ENCODE data around the gene GPD2. TPM values are rescaled to one million over a fixed set of nuclear protein-coding genes. Genes with fewer than 3 reads are reported as not detected.
"Not testable (repeated sequence)": the region's sequence is repeated elsewhere in the genome, so short reads cannot be mapped to it uniquely, and the experiment has no call there.

The GPD2 gene
- total RNA-seq, 2 donors from 2014 or later, result 20.0 to 24.9 TPM

GRCh38 chr2:156600196-156600595 is 164.0 kb downstream of the GPD2 start:
- Mint-ChIP-seq H3K4me3 (no peak overlapping the region), H3K4me1 (ENCODE audit: low read depth) (no peaks in the 10 kb centered on the region), H3K36me3 (ENCODE audit: insufficient read depth in 2 of 2) (no peaks in the 10 kb centered on the region), H3K9me3 (no peaks in the 10 kb centered on the region), H3K27ac (no peak overlapping the region), H3K27me3 (ENCODE audit: low read depth) (peaks cover 6% of the 10 kb centered on the region)
- no peak for ATAC-seq (replicated peaks in 1 of 2)
- DNase-seq, result no peak

- Mint-ChIP-seq H3K4me3 (no peak overlapping the region), H3K9me3 (peaks cover 0 to 2% of the 10 kb centered on the region in 2 donors), H3K36me3 (ENCODE audit: insufficient read depth in 2 of 2) (no peaks in the 10 kb centered on the region), H3K4me1 (ENCODE audit: low read depth) (no peaks in the 10 kb centered on the region), H3K27me3 (ENCODE audit: low read depth) (peaks cover 12% of the 10 kb centered on the region), H3K27ac (no peak overlapping the region)
- no peak for ATAC-seq (replicated peaks in 1 of 2)
- no peak for DNase-seq
Measured at GRCh38 chr2:156601855-156602551, 165.8 kb downstream of the GPD2 start.

- Mint-ChIP-seq H3K27me3 (ENCODE audit: low read depth) (peaks cover 13% of the 10 kb centered on the region), H3K4me1 (ENCODE audit: low read depth) (no peaks in the 10 kb centered on the region), H3K27ac (no peak overlapping the region), H3K9me3 (peaks cover 0 to 2% of the 10 kb centered on the region in 2 donors), H3K4me3 (no peak overlapping the region), H3K36me3 (ENCODE audit: insufficient read depth in 2 of 2) (no peaks in the 10 kb centered on the region)
- no peak for DNase-seq
- no peak for ATAC-seq (replicated peaks in 1 of 2)
Measured at GRCh38 chr2:156602552-156602933, 166.4 kb downstream of the GPD2 start.

GRCh38 chr2:156615836-156616322 is 179.7 kb downstream of the GPD2 start:
- H3K27me3 Mint-ChIP-seq (ENCODE audit: low read depth), result peaks cover 13% of the 10 kb centered on the region
- H3K36me3 Mint-ChIP-seq (ENCODE audit: insufficient read depth in 2 of 2), result no peaks in the 10 kb centered on the region
- H3K4me3 Mint-ChIP-seq, result no peak overlapping the region
- ATAC-seq (replicated peaks in 1 of 2), result no peak
- no peak overlapping the region for H3K27ac Mint-ChIP-seq
- no peak for DNase-seq
- no peaks in the 10 kb centered on the region for H3K9me3 Mint-ChIP-seq
- H3K4me1 Mint-ChIP-seq (ENCODE audit: low read depth), result no peaks in the 10 kb centered on the region

GRCh38 chr2:156618071-156618470 is 181.9 kb downstream of the GPD2 start:
- not testable (repeated sequence) for H3K27ac Mint-ChIP-seq; ATAC-seq (replicated peaks in 1 of 2); H3K4me3 Mint-ChIP-seq; H3K4me1 Mint-ChIP-seq (ENCODE audit: low read depth); H3K9me3 Mint-ChIP-seq; DNase-seq; H3K36me3 Mint-ChIP-seq (ENCODE audit: insufficient read depth in 2 of 2)
- H3K27me3 Mint-ChIP-seq (ENCODE audit: low read depth), result peaks cover 13% of the 10 kb centered on the region

GRCh38 chr2:156619021-156619539 is 182.9 kb downstream of the GPD2 start:
- Mint-ChIP-seq H3K4me1 (ENCODE audit: low read depth) (no peaks in the 10 kb centered on the region), H3K27ac (no peak overlapping the region), H3K4me3 (no peak overlapping the region), H3K9me3 (no peaks in the 10 kb centered on the region), H3K27me3 (ENCODE audit: low read depth) (peaks cover 8% of the 10 kb centered on the region), H3K36me3 (ENCODE audit: insufficient read depth in 2 of 2) (no peaks in the 10 kb centered on the region)
- ATAC-seq (replicated peaks in 1 of 2), result no peak
- DNase-seq, result no peak

GRCh38 chr2:156622491-156622890 is 186.3 kb downstream of the GPD2 start:
- Mint-ChIP-seq H3K36me3 (ENCODE audit: insufficient read depth in 2 of 2) (no peaks in the 10 kb centered on the region), H3K27ac (no peak overlapping the region), H3K9me3 (no peaks in the 10 kb centered on the region), H3K27me3 (ENCODE audit: low read depth) (no peaks in the 10 kb centered on the region), H3K4me1 (ENCODE audit: low read depth) (no peaks in the 10 kb centered on the region), H3K4me3 (no peak overlapping the region)
- DNase-seq (no peak), ATAC-seq (replicated peaks in 1 of 2) (no peak)

- ATAC-seq (replicated peaks in 1 of 2) (no peak), DNase-seq (no peak)
- no peaks in the 10 kb centered on the region for H3K9me3 Mint-ChIP-seq
- peaks cover 1% of the 10 kb centered on the region for H3K27me3 Mint-ChIP-seq (ENCODE audit: low read depth)
- H3K4me1 Mint-ChIP-seq (ENCODE audit: low read depth), result no peaks in the 10 kb centered on the region
- H3K4me3 Mint-ChIP-seq, result no peak overlapping the region
- H3K27ac Mint-ChIP-seq, result no peak overlapping the region
- H3K36me3 Mint-ChIP-seq (ENCODE audit: insufficient read depth in 2 of 2), result no peaks in the 10 kb centered on the region
Measured at GRCh38 chr2:156625360-156626170, 189.4 kb downstream of the GPD2 start.

- H3K9me3 Mint-ChIP-seq, result no peaks in the 10 kb centered on the region
- H3K4me1 Mint-ChIP-seq (ENCODE audit: low read depth), result no peaks in the 10 kb centered on the region
- ATAC-seq (replicated peaks in 1 of 2) (no peak), DNase-seq (no peak)
- H3K27ac Mint-ChIP-seq, result no peak overlapping the region
- no peaks in the 10 kb centered on the region for H3K36me3 Mint-ChIP-seq (ENCODE audit: insufficient read depth in 2 of 2)
- H3K27me3 Mint-ChIP-seq (ENCODE audit: low read depth), result peaks cover 10% of the 10 kb centered on the region
- no peak overlapping the region for H3K4me3 Mint-ChIP-seq
Measured at GRCh38 chr2:156626931-156627330, 190.8 kb downstream of the GPD2 start.

- ATAC-seq (replicated peaks in 1 of 2), result no peak
- H3K36me3 Mint-ChIP-seq (ENCODE audit: insufficient read depth in 2 of 2), result no peaks in the 10 kb centered on the region
Measured at GRCh38 chr2:156630579-156631337, 194.6 kb downstream of the GPD2 start.

GRCh38 chr2:156635646-156636045 is 199.5 kb downstream of the GPD2 start:
- Mint-ChIP-seq H3K27me3 (ENCODE audit: low read depth) (peaks cover 17% of the 10 kb centered on the region), H3K4me1 (ENCODE audit: low read depth) (no peaks in the 10 kb centered on the region), H3K9me3 (peaks cover 0 to under 1% of the 10 kb centered on the region in 2 donors), H3K4me3 (no peak overlapping the region), H3K27ac (no peak overlapping the region), H3K36me3 (ENCODE audit: insufficient read depth in 2 of 2) (no peaks in the 10 kb centered on the region)
- DNase-seq, result no peak
- ATAC-seq (replicated peaks in 1 of 2), result no peak

More at GRCh38 chr2:156630579-156631337, 194.6 kb downstream of the GPD2 start:
- H3K27ac Mint-ChIP-seq, result no peak overlapping the region
- no peaks in the 10 kb centered on the region for H3K4me1 Mint-ChIP-seq (ENCODE audit: low read depth)
- peaks cover 19% of the 10 kb centered on the region for H3K27me3 Mint-ChIP-seq (ENCODE audit: low read depth)
- H3K4me3 Mint-ChIP-seq, result no peak overlapping the region
- no peaks in the 10 kb centered on the region for H3K9me3 Mint-ChIP-seq
- DNase-seq, result no peak
